Measurements from ENCODE around the gene FSHR.

The FSHR gene

GRCh38 chr2:49044350-49045079 lies 109.8 kb downstream of the FSHR start:
- Histone ChIP-seq H4K20me1 (ENCODE audit: insufficient read depth, low read length) (no peaks in the 10 kb centered on the region), H3K4me3 (ENCODE audit: low read depth, low read length, poor library complexity, severe bottlenecking) (no peak overlapping the region), H3K36me3 (ENCODE audit: insufficient read depth, low read length) (no peaks in the 10 kb centered on the region), H3K9me2 (ENCODE audit: low read depth, low read length) (no peaks in the 10 kb centered on the region), H3K27me3 (ENCODE audit: insufficient read depth, low read length) (no peaks in the 10 kb centered on the region), H3K4me1 (ENCODE audit: insufficient read depth, low read length, severe bottlenecking) (no peaks in the 10 kb centered on the region), H3K4me2 (ENCODE audit: low read length) (no peak overlapping the region), H2AFZ (ENCODE audit: low read length) (no peak overlapping the region), H3K9ac (ENCODE audit: low read length) (no peak overlapping the region), H3K79me2 (ENCODE audit: insufficient read depth, low read length) (no peaks in the 10 kb centered on the region), H3K9me3 (ENCODE audit: low read length) (no peaks in the 10 kb centered on the region), H3F3A (ENCODE audit: insufficient read depth, low read length) (no peaks in the 10 kb centered on the region), H3K27ac (ENCODE audit: low read depth, low read length, poor library complexity, severe bottlenecking) (no peak overlapping the region)
- TF ChIP-seq CTCF (IDR thresholded peaks at IDR 0.05; ENCODE audit: low read length) (no peak), EZH2 (IDR thresholded peaks at IDR 0.05; ENCODE audit: borderline replicate concordance, low read length) (no peak)

- H3K4me2 ChIP-seq (ENCODE audit: low read length): no peak overlapping the region
- H3K79me2 ChIP-seq (ENCODE audit: insufficient read depth, low read length): no peaks in the 10 kb centered on the region
- no peak overlapping the region for H2AFZ ChIP-seq (ENCODE audit: low read length)
- TF ChIP-seq EZH2 (IDR thresholded peaks at IDR 0.05; ENCODE audit: borderline replicate concordance, low read length) (no peak), CTCF (IDR thresholded peaks at IDR 0.05; ENCODE audit: low read length) (no peak)
- H3K9me2 ChIP-seq (ENCODE audit: low read depth, low read length): no peaks in the 10 kb centered on the region
- no peaks in the 10 kb centered on the region for H3K27me3 ChIP-seq (ENCODE audit: insufficient read depth, low read length)
- no peak overlapping the region for H3K4me3 ChIP-seq (ENCODE audit: low read depth, low read length, poor library complexity, severe bottlenecking)
- no peaks in the 10 kb centered on the region for H4K20me1 ChIP-seq (ENCODE audit: insufficient read depth, low read length)
- H3K9me3 ChIP-seq (ENCODE audit: low read length): no peaks in the 10 kb centered on the region
- no peak overlapping the region for H3K9ac ChIP-seq (ENCODE audit: low read length)
- no peaks in the 10 kb centered on the region for H3K4me1 ChIP-seq (ENCODE audit: insufficient read depth, low read length, severe bottlenecking)
- no peaks in the 10 kb centered on the region for H3F3A ChIP-seq (ENCODE audit: insufficient read depth, low read length)
- H3K27ac ChIP-seq (ENCODE audit: low read depth, low read length, poor library complexity, severe bottlenecking): no peak overlapping the region
- H3K36me3 ChIP-seq (ENCODE audit: insufficient read depth, low read length): no peaks in the 10 kb centered on the region
Observed at GRCh38 chr2:49043405-49043982, 110.8 kb downstream of the FSHR start.

- Histone ChIP-seq H3K9me2 (ENCODE audit: low read depth, low read length) (no peaks in the 10 kb centered on the region), H3K36me3 (ENCODE audit: insufficient read depth, low read length) (no peaks in the 10 kb centered on the region), H3F3A (ENCODE audit: insufficient read depth, low read length) (no peaks in the 10 kb centered on the region), H3K4me1 (ENCODE audit: insufficient read depth, low read length, severe bottlenecking) (no peaks in the 10 kb centered on the region), H3K4me2 (ENCODE audit: low read length) (no peak overlapping the region), H3K27me3 (ENCODE audit: insufficient read depth, low read length) (no peaks in the 10 kb centered on the region), H3K27ac (ENCODE audit: low read depth, low read length, poor library complexity, severe bottlenecking) (no peak overlapping the region), H2AFZ (ENCODE audit: low read length) (no peak overlapping the region), H4K20me1 (ENCODE audit: insufficient read depth, low read length) (no peaks in the 10 kb centered on the region), H3K9ac (ENCODE audit: low read length) (no peak overlapping the region), H3K79me2 (ENCODE audit: insufficient read depth, low read length) (no peaks in the 10 kb centered on the region), H3K4me3 (ENCODE audit: low read depth, low read length, poor library complexity, severe bottlenecking) (no peak overlapping the region), H3K9me3 (ENCODE audit: low read length) (no peaks in the 10 kb centered on the region)
- no peak for TF ChIP-seq CTCF (IDR thresholded peaks at IDR 0.05; ENCODE audit: low read length)
- no peak for TF ChIP-seq EZH2 (IDR thresholded peaks at IDR 0.05; ENCODE audit: borderline replicate concordance, low read length)
Observed at GRCh38 chr2:49042488-49042887, 111.8 kb downstream of the FSHR start.
